Stimulated activated CD4-positive, alpha-beta T cell treated with anti-CD3 and anti-CD28 coated beads, Interleukin-4, amount 100 ng/mL, for 4 hours (primary cell): ENCODE data around the gene NPAS1.

Experiments used
- DNase-seq, 2 experiments: peaks; one replicate each; pipeline ENCODE4 v3.0.0-alpha.2; 2020

NPAS1 gene

DNA sequence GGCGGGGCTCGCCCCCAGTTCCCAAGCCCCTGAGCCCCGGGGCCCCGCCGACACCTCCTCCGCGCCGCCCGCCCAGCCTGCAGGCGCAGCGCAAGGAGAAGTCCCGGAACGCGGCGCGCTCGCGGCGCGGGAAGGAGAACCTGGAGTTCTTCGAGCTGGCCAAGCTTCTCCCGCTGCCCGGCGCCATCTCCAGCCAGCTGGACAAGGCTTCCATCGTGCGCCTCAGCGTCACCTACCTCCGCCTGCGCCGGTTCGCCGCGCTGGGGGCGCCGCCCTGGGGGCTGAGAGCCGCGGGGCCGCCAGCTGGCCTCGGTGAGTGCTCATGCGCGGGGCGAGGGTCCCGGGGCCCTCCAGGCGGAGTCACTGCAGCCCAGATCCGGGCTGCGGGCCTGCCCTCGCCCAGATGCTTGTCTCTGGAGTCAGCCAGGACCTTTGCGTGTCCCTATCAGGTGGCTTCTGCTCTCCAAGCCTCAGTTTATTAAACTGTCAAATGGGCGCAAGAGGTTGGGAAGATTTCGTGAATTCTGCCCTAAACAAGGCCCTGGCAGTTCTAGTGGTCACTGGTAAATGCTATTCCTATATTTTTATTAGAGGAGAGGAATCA, 2.0 kb downstream of the NPAS1 start:
- DNase-seq = no peak

DNA sequence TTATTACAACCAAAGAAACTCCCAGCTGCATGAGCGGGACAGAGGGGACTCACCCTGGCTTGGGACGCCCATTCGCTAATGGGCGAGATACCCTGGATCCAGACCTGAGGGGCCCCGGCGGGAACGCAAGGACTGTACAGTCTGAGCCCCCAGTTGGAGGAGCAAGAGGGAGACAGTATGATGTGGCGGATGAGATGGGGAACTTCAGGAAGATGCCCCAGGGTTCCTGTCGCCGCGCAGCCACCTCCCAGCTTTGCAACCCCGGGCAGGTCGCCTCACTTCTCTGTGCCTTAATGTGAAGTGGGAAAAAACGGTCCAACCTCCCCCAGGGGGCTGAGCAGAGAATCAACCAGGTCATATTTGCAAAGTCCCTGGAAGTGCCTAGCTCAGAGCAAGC, 2.5 kb downstream of the NPAS1 start:
- DNase-seq = no peak

GRCh38 chr19:47022541-47023447, 3.2 kb downstream of the NPAS1 start:
- no peak for DNase-seq

DNA sequence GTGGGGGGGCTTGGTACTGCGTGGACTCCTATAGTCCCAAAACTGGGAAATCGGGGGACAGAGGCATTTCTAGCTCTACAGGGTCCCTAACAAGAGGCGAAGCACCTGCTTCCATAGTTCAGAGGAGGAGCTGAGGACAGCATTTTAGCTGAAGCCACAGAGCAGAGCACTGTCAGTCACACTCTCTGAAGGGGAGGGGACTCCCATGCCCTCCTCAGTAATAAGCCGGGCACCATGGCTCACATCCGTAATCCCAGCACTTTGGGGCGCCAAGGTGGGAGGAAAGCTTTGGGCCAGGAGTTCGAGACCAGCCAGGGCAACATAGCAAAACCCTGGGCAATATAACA, 3.8 kb downstream of the NPAS1 start:
- no peak for DNase-seq

DNA sequence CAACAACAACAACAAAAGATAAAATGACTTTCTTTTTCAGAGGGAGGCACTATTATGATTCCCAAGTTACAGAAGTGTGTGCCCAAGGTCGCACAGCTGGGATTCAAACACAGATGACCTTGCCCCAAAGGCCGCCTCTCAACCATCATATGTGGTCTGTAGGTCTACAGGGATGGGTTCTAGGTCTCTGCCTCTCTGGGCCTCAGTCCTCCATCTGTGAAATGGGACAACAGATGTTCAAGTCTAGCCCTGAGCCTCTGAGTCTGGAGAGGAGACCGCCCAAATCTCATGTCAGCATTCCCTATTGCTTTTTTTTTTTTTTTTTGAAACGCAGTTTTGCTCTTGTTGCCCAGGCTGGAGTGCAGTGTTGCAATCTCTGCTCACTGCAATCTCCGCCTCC, 4.9 kb downstream of the NPAS1 start:
- DNase-seq = no peak

GRCh38 chr19:47026156-47026555, 6.5 kb downstream of the NPAS1 start:
- no peak for DNase-seq

DNA sequence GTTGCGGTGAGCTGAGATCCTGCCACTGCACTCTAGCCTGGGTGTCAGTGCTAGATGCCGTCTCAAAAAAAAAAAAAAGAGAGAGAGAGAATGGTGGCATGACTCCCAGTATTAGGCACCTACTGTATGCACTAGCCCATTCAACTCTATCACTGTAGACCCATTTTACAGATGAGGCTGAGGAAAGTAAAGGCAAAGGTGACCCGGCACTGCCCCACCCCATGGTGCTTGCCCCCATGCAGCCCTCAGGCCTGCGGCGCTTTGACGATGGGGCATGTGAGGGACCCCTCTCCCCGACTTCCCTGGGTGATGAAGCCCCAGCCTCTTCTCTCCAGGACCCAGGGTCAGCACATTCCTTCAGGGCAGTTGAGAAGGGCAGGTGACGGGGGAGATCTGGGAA, 7.3 kb downstream of the NPAS1 start:
- no peak for DNase-seq

DNA sequence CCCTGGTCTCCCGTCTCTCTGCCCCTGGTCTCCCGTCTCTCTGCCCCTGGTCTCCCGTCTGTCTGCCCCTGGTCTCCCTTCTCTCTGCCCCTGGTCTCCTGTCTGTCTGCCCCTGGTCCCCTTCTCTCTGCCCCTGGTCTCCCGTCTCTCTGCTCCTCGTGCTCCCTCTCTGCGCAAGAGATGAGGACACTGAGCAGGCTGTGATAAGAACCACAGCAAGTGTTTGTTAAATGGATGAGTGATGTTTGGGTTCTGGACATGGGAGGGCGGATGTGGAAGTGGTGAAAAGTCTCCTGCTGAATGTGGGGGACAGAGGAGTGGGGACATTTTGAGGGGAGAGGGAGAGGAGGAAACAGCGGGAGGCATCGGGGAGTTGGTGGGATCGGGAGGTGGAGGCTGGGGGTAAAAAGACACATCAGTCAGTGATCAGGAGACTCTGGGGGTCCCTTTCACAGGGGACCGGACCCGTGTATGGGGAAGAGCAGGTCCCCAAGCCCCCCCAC, 8.0 kb downstream of the NPAS1 start:
- DNase-seq = no peak

DNA sequence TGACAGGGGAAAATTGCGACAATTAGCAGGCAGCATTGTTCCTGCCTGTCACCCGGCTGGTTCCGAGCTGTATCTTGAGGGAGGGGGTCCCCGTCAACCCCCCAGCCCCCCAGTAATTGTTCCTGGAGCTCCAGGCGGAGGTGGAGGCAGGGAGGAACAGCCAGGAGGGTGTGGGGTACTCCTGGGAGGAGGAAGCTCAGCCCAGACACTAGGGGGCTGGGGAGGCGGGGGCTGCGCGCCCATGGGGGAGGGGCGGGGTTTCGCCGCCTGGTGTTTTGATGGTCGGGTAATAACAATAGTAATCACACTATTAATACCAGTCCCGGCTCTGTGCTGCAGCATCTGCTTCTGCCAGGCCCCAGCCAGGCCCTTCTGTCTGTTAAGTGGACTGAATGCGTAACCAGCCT, 8.6 kb downstream of the NPAS1 start:
- no peak for DNase-seq

DNA sequence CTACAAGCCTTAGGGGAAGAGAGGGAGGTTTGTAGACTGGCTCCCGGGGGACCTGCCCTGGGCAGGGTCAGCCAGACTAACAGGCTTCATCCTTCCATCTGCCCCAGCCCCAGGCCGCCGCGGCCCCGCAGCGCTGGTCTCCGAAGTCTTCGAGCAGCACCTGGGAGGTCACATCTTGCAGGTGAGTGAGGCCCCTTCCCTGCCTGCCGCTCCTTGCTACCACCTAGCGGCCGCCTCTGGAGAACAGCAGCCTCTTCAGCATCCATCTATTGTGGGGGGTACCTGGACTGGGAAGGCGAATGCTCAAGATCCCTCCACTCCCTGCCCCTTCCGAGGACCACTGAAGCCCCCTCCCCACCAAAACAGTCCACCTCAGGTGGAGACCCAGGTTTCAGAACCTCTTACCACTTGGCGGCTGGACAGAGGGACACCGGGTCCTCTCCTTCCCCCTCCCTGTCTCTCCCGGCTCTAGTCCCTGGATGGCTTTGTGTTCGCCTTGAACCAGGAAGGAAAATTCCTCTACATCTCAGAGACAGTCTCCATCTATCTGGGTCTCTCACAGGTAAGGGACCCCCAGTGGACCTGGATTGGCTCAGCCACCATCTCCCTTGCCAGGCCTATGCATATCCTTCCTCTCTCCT, 12.7 kb downstream of the NPAS1 start:
- peak; percentile 62 to 64 for DNase-seq

DNA sequence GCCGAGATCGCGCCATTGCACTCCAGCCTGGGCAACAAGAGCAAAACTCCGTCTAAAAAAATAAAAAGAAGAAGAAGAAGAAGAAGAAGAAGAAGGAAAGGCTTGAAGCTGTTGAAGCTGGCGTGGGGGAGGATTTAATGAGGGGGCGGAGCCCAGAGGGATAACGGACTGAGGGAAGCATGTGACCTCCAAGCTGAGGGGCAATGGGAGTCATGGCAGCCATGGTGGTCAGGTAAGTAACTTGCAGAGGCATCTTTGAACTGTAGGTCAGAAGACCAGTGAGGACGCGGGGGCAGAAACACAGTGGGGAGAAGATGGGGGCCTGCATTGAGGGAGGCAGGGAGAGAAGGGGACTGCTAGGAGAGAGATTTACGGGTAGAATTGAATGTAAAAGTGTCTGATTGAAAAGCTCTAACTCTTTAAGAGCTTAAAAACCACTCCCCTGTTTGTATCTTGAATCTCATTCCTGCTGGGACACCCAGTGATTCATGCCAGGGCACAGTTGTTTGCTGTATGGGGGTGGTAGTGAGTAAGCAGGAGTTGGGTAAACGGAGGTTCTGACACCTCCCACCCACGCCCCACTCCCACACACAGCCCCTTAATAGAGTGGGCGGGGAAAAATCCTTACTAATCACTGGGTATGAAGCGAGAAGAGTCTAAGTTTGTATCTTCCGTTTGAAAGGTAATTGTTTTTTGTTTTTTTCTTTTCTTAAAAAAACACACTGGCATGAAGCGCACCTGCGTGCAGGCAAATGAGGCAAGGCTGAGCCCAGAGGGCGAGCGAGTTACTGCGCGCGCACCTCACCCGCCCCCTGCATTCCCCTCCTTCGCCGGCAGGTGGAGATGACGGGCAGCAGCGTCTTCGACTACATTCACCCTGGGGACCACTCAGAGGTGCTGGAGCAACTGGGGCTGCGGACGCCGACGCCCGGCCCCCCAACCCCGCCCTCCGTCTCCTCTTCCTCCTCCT, 15.8 kb downstream of the NPAS1 start:
- DNase-seq = peak; percentile 93 to 97

DNA sequence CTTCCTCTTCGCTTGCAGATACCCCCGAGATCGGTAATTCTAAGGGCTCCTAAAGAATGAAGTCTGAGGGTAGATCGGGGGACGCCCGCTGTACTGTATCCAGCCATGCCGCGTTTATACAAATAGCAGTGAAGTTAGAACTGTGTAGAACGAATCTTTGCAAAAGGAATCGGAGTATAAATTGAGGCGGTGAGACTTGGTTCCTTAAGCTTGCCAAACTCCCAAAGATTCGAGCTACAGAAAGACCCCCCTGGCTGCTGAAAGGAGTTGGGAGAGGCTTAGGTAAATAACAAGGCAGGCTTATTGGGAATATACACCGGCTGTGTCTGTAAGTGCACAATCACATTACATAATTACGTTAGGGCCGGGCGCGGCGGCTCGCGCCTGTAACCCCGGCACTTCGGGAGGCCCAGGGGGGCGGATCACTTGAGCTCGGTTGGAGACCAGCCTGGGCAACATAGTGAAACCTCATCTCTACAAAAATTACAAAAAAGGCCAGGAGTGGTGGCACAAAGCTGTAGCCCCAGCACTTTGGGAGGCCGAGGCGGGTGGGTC, 16.5 kb downstream of the NPAS1 start:
- no peak for DNase-seq

DNA sequence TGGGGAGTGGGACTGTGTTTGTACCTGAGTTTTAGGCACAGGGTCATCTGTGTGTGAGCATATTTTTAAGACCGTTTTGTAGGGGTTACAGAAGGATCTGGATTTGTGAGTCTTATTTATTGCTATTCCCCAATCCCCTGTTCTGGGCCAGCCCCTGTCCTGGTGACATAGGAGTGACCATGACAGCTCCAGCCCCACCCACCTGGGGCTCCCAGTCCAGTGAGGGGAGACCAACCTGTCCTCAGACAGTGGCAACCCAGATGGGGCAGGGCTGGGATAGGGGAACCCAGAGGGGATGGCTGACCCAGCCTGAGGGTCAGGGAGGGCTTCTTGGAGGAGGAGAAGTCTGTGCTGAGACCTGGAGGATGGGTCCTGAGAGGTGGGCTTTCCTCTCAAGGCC, 18.1 kb downstream of the NPAS1 start:
- no peak for DNase-seq

GRCh38 chr19:47039239-47039874, 19.7 kb downstream of the NPAS1 start:
- DNase-seq = no peak

DNA sequence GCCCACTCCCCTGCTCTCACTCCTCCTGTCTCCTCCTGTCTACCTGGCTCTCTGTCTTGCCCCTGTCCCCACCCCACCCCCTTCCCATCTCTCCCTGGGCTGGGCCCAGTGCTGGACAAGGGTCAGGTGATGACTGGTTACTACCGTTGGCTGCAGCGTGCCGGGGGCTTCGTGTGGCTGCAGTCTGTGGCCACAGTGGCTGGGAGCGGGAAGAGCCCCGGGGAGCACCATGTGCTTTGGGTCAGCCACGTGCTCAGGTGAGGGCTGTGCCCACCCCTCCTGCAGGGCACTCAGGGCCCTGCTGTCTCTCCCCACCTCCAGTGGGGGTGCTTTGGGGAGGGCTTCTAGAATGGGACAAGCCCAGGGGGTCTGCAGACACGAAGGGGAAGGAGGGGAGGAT, 21.2 kb downstream of the NPAS1 start:
- DNase-seq = no peak

DNA sequence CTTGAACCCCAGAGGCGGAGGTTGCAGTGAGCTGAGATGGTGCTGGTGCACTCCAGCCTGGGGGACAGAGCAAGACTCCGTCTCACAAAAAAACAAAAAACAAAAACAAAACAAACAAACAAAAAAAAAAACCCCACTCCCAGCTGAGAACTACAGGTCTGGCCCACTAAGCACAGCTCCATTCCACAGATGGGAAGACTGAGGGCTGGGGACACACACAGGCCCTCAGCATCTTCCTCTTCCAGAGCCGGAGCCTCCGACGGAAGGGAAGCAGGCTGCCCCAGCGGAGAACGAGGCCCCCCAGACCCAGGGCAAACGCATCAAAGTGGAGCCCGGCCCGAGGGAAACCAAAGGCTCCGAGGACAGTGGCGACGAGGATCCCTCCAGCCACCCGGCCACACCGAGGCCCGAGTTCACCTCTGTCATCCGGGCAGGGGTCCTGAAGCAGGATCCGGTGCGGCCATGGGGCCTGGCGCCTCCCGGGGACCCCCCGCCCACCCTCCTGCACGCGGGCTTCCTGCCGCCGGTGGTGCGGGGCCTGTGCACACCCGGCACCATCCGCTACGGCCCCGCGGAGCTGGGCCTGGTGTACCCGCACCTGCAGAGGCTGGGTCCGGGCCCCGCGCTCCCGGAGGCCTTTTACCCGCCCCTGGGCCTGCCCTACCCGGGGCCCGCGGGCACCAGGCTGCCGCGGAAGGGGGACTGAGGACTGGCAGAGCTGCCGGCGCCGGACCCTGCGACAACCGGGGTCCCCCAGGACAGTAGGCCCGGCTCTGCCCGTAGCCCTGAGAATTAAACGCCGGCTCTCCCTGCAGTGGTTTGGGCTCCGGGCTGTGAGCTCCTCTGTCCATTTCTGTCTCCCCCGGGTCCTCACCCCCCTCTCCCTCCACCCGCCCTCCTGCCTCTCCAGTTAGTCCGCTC, 25.6 kb downstream of the NPAS1 start:
- DNase-seq = no peak

DNA sequence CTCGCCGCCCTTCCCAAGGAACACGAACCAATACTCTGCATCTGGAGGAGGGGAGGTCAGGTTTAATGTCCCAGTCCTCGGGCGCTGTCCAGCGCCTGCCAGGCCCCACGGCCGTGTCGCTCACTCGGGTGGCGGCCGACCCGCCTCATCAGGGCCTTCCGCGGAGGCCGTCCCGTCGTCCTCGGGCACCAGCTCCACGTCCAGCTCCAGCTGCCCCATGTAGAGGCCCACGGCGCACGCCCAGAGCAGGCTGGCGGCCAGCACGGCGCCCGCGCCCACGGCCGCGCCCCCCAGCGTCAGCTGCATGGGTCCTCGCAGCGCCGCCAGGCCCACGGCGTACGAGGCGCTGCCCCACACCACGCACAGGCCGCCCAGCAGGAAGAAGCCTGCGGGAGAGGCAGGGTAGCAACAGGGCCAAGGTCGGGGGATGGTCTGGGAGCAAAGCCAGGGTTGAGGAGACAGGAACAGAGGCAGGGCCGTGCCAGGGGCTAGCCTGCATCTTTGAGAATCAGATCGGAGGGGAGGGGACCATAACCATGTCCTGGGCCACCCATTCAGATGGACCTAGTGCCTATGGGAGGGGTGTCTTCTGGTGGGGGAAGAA, 26.3 kb downstream of the NPAS1 start:
- DNase-seq = no peak

DNA sequence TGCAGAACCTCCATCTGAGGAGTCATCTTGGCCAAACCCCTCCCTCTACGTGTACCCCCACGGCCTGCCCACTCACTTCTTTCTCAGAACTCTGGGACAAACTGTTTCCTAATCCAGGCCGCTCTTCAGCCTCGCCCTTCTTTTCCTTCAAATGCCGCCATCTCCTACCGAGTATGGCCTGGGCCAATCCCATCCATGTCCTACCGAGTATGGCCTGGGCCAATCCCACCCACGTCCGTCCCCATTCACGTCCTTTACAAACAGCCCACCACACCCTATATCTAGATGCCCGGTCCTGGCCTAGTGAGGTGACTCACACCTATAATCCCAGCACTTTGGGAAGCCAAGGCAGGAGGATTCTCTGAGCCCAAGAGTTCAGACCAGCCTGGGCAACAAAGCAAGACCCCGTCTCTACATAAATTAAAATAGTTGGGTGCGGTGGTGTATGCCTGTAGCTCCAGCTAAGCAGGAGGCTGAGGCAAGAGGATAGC, 27.7 kb downstream of the NPAS1 start:
- no peak for DNase-seq

DNA sequence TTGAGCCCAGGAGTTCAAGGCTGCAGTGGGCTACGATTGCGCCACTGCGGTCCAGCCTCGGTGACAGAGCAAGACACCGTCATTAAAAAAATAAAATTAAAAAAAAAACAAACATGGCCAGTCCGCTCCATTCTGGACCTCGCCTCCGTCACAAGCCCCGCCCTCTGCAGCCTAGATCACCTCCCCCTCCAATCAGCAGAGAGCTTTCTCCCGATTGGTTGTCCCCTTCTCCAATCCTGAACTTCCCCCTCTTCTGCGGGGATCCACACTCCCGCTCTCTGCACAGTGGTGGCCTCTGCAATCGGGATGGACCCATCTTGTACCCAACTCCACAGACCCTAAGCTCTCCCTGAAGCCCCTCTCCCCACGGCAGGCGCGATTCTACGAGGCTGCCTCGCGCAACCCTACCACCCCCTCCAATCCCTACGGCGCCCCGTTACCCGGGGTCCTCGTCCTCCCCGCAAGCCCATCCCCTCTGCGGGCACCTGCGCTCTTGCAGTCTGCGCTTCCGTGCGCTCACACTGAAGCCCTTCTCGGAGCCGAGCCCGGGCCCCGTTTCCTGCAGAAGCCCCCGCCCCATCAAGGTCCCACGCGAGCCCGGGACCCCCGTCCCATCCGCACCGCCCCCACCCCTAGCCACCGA, 28.2 kb downstream of the NPAS1 start:
- peak; percentile 50 to 55 for DNase-seq

DNA sequence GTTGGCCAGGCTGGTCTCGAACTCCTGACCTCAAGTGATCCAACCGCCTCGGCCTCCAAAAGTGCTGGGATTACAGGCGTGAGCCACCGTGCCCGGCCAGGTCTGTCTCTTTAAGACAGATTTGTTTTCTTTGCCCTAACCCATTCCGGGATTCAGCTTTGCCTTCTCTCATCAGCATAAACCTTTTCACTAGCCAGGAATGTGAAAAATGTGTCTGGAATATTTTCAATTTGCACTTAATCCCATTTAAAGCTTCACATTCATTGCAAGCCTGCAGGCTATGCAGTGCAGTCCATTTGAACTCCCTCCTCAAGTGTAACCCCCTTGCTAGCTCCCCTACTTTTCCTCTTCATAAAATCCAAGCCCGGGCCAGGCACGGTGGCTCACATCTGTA, 29.7 kb downstream of the NPAS1 start:
- DNase-seq = no peak
